DND-41 (cell line): Measurements from ENCODE around the gene FAM131A.
"Not testable (repeated sequence)": the region's sequence is repeated elsewhere in the genome, so short reads cannot be mapped to it uniquely, and the experiment has no call there.

Experiments
- ATAC-seq: fragments of 200-7000 bp; cut with Tn5 transposase; 3 replicates; pipeline ENCODE4 v1.9.1; 2021; ENCODE audit warnings: low read depth; ENCODE audit not compliant: insufficient read depth
- DNase-seq: peaks from one replicate; pipeline ENCODE4 v3.0.0-alpha.2; 2020
- H2AFZ ChIP-seq: 2 replicates; pipeline ENCODE4 v1.6.0; 2012; ENCODE audit warnings: low read depth, low read length
- H3K27ac ChIP-seq: 2 replicates; pipeline ENCODE4 v1.5.1; 2012; ENCODE audit warnings: low read length, inconsistent platforms
- H3K27me3 ChIP-seq: fragments of 200-600 bp; sonication (generic); 2 replicates; pipeline ENCODE4 v1.6.0; 2012; ENCODE audit warnings: low read length, mild to moderate bottlenecking, inconsistent platforms; ENCODE audit not compliant: insufficient read depth, poor library complexity
- H3K36me3 ChIP-seq: 2 replicates; pipeline ENCODE4 v1.5.1; 2012; ENCODE audit warnings: low read length, inconsistent platforms; ENCODE audit not compliant: insufficient read depth
- H3K4me1 ChIP-seq: 2 replicates; pipeline ENCODE4 v1.5.1; 2012; ENCODE audit warnings: mild to moderate bottlenecking, low read length; ENCODE audit not compliant: insufficient read depth
- H3K4me2 ChIP-seq: 2 replicates; pipeline ENCODE4 v1.6.0; 2012; ENCODE audit warnings: mild to moderate bottlenecking, moderate library complexity, low read length, inconsistent platforms; ENCODE audit not compliant: insufficient read depth
- H3K4me3 ChIP-seq, 2 experiments: fragments of 200-600 bp in 1 of 2; shearing (Covaris generic) in 1 of 2; 2 replicates each; pipeline ENCODE4 v1.5.1; 2012 to 2016; ENCODE audit warnings: inconsistent platforms in 2 of 2, low read length in 2 of 2, mild to moderate bottlenecking in 2 of 2, low read depth in 1 of 2, moderate library complexity in 1 of 2
- H3K79me2 ChIP-seq: 2 replicates; pipeline ENCODE4 v1.6.0; 2012; ENCODE audit warnings: low read length, inconsistent platforms; ENCODE audit not compliant: insufficient read depth
- H3K9ac ChIP-seq: 2 replicates; pipeline ENCODE4 v1.6.0; 2012; ENCODE audit warnings: low read depth, mild to moderate bottlenecking, inconsistent platforms, low read length, moderate library complexity
- H3K9me3 ChIP-seq: 2 replicates; pipeline ENCODE4 v1.5.1; 2012; ENCODE audit warnings: low read length, moderate library complexity, mild to moderate bottlenecking, inconsistent platforms; ENCODE audit not compliant: insufficient read depth, severe bottlenecking
- H4K20me1 ChIP-seq: 2 replicates; pipeline ENCODE4 v1.6.0; 2012; ENCODE audit warnings: low read length; ENCODE audit not compliant: insufficient read depth
- EZH2 ChIP-seq: IDR thresholded peaks from 3 replicates; pipeline ENCODE4 v1.6.1; 2012; ENCODE audit warnings: borderline replicate concordance, low read depth, mild to moderate bottlenecking, moderate library complexity, low read length, inconsistent platforms; ENCODE audit not compliant: severe bottlenecking
- TF ChIP-seq, protein P1 (sequence below): IDR thresholded peaks from 2 replicates; pipeline ENCODE4 v1.5.1; 2012; ENCODE audit warnings: borderline replicate concordance, low read length, moderate library complexity, mild to moderate bottlenecking; ENCODE audit not compliant: poor library complexity, severe bottlenecking; ENCODE audit errors: extremely low read depth

FAM131A gene

GRCh38 chr3:184338511-184338945 is 1.1 kb downstream of the FAM131A start:
- DNase-seq (no peak), ATAC-seq (no peak)
- peaks cover 26% of the 10 kb centered on the region for H3K4me1 ChIP-seq

DNA sequence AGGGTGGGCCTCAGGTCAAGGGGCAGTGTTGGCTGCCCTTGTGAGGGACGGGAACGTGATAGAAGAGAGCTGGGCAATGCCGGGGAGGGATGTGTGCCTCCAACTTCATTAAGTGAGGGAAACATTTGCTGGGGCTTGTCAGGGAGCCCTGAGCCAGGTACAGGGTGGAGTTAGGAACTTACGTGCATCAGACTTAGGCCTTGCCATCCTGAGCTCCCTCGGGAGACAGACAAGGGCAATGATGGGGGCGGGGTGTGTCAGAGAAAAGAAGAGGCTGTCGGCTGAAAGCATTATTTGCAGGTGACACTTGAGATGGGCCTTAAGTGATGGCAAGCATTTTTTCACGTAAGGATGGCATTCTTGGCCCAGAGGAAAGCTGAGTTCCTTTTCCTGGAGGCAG is 1.6 kb downstream of the FAM131A start:
- TF ChIP-seq EZH2 = no peak
- TF ChIP-seq, protein P1, sequence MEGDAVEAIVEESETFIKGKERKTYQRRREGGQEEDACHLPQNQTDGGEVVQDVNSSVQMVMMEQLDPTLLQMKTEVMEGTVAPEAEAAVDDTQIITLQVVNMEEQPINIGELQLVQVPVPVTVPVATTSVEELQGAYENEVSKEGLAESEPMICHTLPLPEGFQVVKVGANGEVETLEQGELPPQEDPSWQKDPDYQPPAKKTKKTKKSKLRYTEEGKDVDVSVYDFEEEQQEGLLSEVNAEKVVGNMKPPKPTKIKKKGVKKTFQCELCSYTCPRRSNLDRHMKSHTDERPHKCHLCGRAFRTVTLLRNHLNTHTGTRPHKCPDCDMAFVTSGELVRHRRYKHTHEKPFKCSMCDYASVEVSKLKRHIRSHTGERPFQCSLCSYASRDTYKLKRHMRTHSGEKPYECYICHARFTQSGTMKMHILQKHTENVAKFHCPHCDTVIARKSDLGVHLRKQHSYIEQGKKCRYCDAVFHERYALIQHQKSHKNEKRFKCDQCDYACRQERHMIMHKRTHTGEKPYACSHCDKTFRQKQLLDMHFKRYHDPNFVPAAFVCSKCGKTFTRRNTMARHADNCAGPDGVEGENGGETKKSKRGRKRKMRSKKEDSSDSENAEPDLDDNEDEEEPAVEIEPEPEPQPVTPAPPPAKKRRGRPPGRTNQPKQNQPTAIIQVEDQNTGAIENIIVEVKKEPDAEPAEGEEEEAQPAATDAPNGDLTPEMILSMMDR = no peak
- H3K4me1 ChIP-seq = peaks cover 26% of the 10 kb centered on the region
- ATAC-seq = no peak
- H3K27ac ChIP-seq = no peak overlapping the region
- H3K79me2 ChIP-seq = peaks cover 11% of the 10 kb centered on the region
- no peaks in the 10 kb centered on the region for H3K27me3 ChIP-seq
- no peak overlapping the region for H3K4me2 ChIP-seq
- no peak overlapping the region for H3K4me3 ChIP-seq
- H4K20me1 ChIP-seq = peaks cover 26% of the 10 kb centered on the region
- no peak overlapping the region for H3K9ac ChIP-seq
- no peaks in the 10 kb centered on the region for H3K9me3 ChIP-seq
- peaks cover 18% of the 10 kb centered on the region for H3K36me3 ChIP-seq
- DNase-seq = no peak
- no peak overlapping the region for H2AFZ ChIP-seq

More at GRCh38 chr3:184338511-184338945, 1.1 kb downstream of the FAM131A start:
- H3K4me3 ChIP-seq = no peak overlapping the region
- H4K20me1 ChIP-seq = peaks cover 30% of the 10 kb centered on the region
- no peaks in the 10 kb centered on the region for H3K27me3 ChIP-seq
- peaks cover 11% of the 10 kb centered on the region for H3K79me2 ChIP-seq
- H2AFZ ChIP-seq = no peak overlapping the region
- H3K9ac ChIP-seq = no peak overlapping the region
- H3K36me3 ChIP-seq = peaks cover 22% of the 10 kb centered on the region
- no peaks in the 10 kb centered on the region for H3K9me3 ChIP-seq
- TF ChIP-seq EZH2 = no peak
- TF ChIP-seq, protein P1 = no peak
- H3K27ac ChIP-seq = no peak overlapping the region
- no peak overlapping the region for H3K4me2 ChIP-seq

DNA sequence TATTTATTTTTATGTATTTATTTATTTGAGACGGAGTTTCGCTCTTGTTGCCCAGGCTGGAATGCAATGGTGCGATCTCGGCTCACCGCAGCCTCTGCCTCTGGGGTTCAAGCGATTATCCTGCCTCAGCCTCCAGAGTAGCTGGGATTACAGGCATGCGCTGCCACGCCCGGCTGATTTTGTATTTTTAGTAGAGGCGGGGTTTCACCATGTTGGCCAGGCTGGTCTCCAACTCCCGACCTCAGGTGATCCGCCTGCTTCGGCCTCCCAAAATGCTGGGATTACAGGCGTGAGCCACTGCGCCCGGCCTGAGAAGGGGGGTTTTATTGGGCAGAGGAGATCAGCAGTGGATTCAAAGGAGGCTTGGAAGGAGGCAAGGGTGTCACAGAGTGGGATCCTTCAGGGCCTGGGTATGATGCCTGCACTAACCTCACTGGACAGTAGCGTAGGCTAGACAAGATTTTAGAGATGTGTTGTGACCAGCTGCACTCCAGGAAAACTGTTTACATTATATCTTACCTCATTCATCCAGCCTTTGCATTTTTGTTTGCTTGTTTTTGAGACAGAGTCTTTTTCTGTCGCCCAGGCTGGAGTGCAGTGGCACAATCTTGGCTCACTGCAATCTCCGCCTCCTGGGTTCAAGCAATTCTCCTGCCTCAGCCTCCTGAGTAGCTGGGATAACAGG is 2.2 kb downstream of the FAM131A start:
- not testable (repeated sequence) for DNase-seq, H3K9me3 ChIP-seq, H3K4me3 ChIP-seq, H3K9ac ChIP-seq, H2AFZ ChIP-seq, H3K4me2 ChIP-seq, H3K27ac ChIP-seq, H3K27me3 ChIP-seq, ATAC-seq
- peaks cover 21% of the 10 kb centered on the region for H4K20me1 ChIP-seq
- peaks cover 11% of the 10 kb centered on the region for H3K79me2 ChIP-seq
- peaks cover 26% of the 10 kb centered on the region for H3K4me1 ChIP-seq
- peaks cover 12% of the 10 kb centered on the region for H3K36me3 ChIP-seq

DNA sequence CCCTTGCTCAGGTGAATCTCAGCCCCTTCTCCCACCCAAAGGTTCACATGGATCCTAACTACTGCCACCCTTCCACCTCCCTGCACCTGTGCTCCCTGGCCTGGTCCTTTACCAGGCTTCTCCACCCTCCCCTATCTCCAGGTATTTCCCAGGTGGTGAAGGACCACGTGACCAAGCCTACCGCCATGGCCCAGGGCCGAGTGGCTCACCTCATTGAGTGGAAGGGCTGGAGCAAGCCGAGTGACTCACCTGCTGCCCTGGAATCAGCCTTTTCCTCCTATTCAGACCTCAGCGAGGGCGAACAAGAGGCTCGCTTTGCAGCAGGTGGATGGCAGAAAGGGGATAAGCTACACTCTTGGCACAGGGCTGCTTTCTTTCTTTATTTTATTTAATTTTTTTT is 4.5 kb downstream of the FAM131A start:
- Histone ChIP-seq H3K4me1 (peaks cover 14% of the 10 kb centered on the region), H3K4me3 (no peak overlapping the region), H3K9ac (no peak overlapping the region), H2AFZ (no peak overlapping the region), H3K36me3 (peaks cover 3% of the 10 kb centered on the region), H3K9me3 (no peaks in the 10 kb centered on the region), H3K4me2 (no peak overlapping the region), H3K27me3 (no peaks in the 10 kb centered on the region), H3K79me2 (peaks cover 3% of the 10 kb centered on the region; the same call in 1 of the 2 replicates), H3K27ac (no peak overlapping the region), H4K20me1 (peaks cover 6% of the 10 kb centered on the region; the same call in 1 of the 2 replicates)
- ATAC-seq = no peak
- no peak for DNase-seq
- TF ChIP-seq, protein P1 = no peak
- no peak for TF ChIP-seq EZH2
